ENCODE results near the gene RNF168.

- TF ChIP-seq, protein P1, sequence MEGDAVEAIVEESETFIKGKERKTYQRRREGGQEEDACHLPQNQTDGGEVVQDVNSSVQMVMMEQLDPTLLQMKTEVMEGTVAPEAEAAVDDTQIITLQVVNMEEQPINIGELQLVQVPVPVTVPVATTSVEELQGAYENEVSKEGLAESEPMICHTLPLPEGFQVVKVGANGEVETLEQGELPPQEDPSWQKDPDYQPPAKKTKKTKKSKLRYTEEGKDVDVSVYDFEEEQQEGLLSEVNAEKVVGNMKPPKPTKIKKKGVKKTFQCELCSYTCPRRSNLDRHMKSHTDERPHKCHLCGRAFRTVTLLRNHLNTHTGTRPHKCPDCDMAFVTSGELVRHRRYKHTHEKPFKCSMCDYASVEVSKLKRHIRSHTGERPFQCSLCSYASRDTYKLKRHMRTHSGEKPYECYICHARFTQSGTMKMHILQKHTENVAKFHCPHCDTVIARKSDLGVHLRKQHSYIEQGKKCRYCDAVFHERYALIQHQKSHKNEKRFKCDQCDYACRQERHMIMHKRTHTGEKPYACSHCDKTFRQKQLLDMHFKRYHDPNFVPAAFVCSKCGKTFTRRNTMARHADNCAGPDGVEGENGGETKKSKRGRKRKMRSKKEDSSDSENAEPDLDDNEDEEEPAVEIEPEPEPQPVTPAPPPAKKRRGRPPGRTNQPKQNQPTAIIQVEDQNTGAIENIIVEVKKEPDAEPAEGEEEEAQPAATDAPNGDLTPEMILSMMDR (conservative IDR thresholded peaks at IDR 0.05; ENCODE audit: low read depth, low read length) = no peak
- no peak for TF ChIP-seq POLR2A (IDR thresholded peaks at IDR 0.05; ENCODE audit: low read depth, low read length)
- no peak for TF ChIP-seq RCOR1 (IDR thresholded peaks at IDR 0.05; ENCODE audit: insufficient replicate concordance, low read length)
- no peak for TF ChIP-seq MAZ (IDR thresholded peaks at IDR 0.05; ENCODE audit: borderline replicate concordance, low read depth, low read length)
- no peak for TF ChIP-seq SMC3 (IDR thresholded peaks at IDR 0.05; ENCODE audit: low read depth, low read length)
- no peak for TF ChIP-seq RAD21 (IDR thresholded peaks at IDR 0.05; ENCODE audit: low read length)
- TF ChIP-seq RFX5 (IDR thresholded peaks at IDR 0.05; ENCODE audit: low read depth, low read length) = no peak
- no peak for TF ChIP-seq CEBPB (IDR thresholded peaks at IDR 0.05; ENCODE audit: low read depth, low read length)
- TF ChIP-seq, protein P2, sequence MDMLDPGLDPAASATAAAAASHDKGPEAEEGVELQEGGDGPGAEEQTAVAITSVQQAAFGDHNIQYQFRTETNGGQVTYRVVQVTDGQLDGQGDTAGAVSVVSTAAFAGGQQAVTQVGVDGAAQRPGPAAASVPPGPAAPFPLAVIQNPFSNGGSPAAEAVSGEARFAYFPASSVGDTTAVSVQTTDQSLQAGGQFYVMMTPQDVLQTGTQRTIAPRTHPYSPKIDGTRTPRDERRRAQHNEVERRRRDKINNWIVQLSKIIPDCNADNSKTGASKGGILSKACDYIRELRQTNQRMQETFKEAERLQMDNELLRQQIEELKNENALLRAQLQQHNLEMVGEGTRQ (IDR thresholded peaks at IDR 0.05; ENCODE audit: low read depth, low read length) = no peak
Measured at GRCh38 chr3:196544491-196544992, 41.0 kb upstream of the RNF168 start.

Measured in IMR-90 (cell line).